ENCODE data around the gene DUSP15. TPM values are rescaled to one million over a fixed set of nuclear protein-coding genes. Genes with fewer than 3 reads are reported as not detected.

DUSP15 gene
- total RNA-seq, 1 donor from 2014 or later: not detected

- no peak overlapping the region for H3K4me3 ChIP-seq (ENCODE audit: low read depth, low read length)
- TF ChIP-seq CTCF (conservative IDR thresholded peaks at IDR 0.05; ENCODE audit: low read depth, low read length): no peak
- DNase-seq (ENCODE audit: low read depth): no peak
These were observed 46.8 kb downstream of the DUSP15 start for GRCh38 chr20:31823360-31824124.

GRCh38 chr20:31822421-31823330 is 47.7 kb downstream of the DUSP15 start:
- TF ChIP-seq CTCF (conservative IDR thresholded peaks at IDR 0.05; ENCODE audit: low read depth, low read length): peak; percentile 97
- DNase-seq (ENCODE audit: low read depth): no peak
- peak overlapping the region; percentile 42 for H3K4me3 ChIP-seq (ENCODE audit: low read depth, low read length)

- TF ChIP-seq CTCF (conservative IDR thresholded peaks at IDR 0.05; ENCODE audit: low read depth, low read length): no peak
- DNase-seq (ENCODE audit: low read depth): no peak
- no peak overlapping the region for H3K4me3 ChIP-seq (ENCODE audit: low read depth, low read length)
These were observed 48.9 kb downstream of the DUSP15 start for GRCh38 chr20:31821427-31821826.

GRCh38 chr20:31820228-31820627 is 50.1 kb downstream of the DUSP15 start:
- TF ChIP-seq CTCF (conservative IDR thresholded peaks at IDR 0.05; ENCODE audit: low read depth, low read length): no peak
- no peak overlapping the region for H3K4me3 ChIP-seq (ENCODE audit: low read depth, low read length)
- no peak for DNase-seq (ENCODE audit: low read depth)

DNA sequence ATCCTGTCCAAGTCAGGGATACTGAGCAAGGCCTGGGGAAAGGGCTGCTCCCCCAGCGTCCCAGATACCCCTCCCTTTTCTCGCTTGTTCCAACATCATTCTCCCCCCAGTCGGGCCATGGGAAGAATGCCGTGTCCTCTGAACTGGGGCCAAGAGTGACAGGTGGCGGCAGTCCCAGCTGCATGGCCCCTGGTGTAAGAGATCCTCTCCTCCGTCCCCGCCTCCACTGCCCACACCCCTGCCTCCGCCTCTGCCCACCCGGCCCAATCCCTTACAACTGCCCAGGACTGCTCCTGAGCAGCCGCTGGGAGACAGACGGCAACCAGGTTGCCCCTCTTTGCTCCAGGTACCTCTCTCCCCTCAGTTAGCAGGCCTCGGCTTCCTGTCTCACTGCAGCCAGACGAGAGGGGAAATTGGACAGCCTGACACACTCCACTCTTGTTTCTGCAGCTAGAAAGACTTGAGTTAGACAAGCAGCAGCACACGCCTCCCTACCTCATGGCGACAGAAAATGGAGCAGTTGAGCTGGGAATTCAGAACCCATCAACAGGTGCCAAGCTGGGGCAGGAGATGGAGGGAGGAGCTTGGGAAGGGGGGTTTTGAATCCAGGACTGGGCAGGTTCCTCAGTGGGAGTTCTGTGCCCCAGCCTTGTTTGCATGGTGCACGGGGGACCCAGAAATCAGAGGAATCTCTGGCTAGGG is 51.1 kb downstream of the DUSP15 start, which contains the start of gene MYLK2:
MYLK2 (plus strand) TSS at position 274 of the 702 bp plus-strand sequence; CDS start at position 499, 225 bp downstream.
- TF ChIP-seq CTCF (conservative IDR thresholded peaks at IDR 0.05; ENCODE audit: low read depth, low read length): no peak
- H3K4me3 ChIP-seq (ENCODE audit: low read depth, low read length): no peak within 1 kb of the TSS
- no peak for DNase-seq (ENCODE audit: low read depth)

DNA sequence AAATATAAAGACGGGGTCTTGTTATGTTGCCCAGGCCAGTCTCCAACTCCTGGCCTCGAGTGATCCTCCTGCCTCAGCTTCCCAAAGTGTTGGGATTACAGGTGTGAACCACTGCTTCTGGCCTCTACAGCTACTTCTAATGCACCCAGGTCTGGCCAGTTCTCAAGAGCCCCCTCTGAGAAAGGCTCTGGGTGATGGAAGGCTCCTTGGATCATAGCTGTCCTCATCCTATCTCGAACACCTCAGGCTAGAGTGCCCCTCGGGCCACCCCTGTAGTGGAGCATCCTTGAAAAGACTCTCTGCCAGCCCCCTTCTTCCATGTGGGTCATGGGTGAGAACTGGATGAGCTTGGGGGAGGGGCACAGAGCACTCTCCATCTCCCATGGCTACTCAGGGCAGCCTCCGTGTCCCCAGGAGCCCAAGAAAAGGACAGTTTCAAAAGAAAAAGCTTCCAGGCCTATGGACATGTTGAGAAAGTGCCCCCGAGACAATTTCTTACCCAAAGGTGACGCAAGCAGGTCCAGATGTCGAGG is 51.9 kb downstream of the DUSP15 start:
- no peak for DNase-seq (ENCODE audit: low read depth)
- H3K4me3 ChIP-seq (ENCODE audit: low read depth, low read length): no peak overlapping the region
- no peak for TF ChIP-seq CTCF (conservative IDR thresholded peaks at IDR 0.05; ENCODE audit: low read depth, low read length)
